MCF 10A (cell line): ENCODE data around the gene NKD1. TPM values are rescaled to one million over a fixed set of nuclear protein-coding genes. Genes with fewer than 3 reads are reported as not detected.

Experiments
- BruUV-seq: library from RNA; stranded (reverse); fragments of 400-500 nt; replicated peaks from 2 replicates; lab custom pipeline; 2021; lab: Mats Ljungman, UMichigan
- CTCF ChIA-PET: fragments of 300-600 bp; sonication (Branson Sonifier 250); formaldehyde crosslinking; extraction: SDS; loops from one replicate; lab custom pipeline; 2021; ENCODE audit warnings: antibody characterized with exemption, inconsistent platforms; lab: Yijun Ruan, JAX
- POLR2A ChIA-PET: fragments of 300-600, 350-650 bp; sonication (Branson Sonifier 250); formaldehyde crosslinking; extraction: SDS; loops from one replicate; lab custom pipeline; 2020; ENCODE audit warnings: antibody characterized with exemption, inconsistent platforms; lab: Yijun Ruan, JAX
- DNase-seq: peaks from one replicate; pipeline ENCODE4 v3.0.0-alpha.2; 2018; ENCODE audit not compliant: unreplicated experiment
- H3K27ac Mint-ChIP-seq: one replicate; pipeline ENCODE4 v1.8.0; 2022; ENCODE audit warnings: mild to moderate bottlenecking, low read depth, mixed read lengths; ENCODE audit not compliant: unreplicated experiment
- H3K27me3 Mint-ChIP-seq: one replicate; pipeline ENCODE4 v1.8.0; 2022; ENCODE audit warnings: mixed read lengths; ENCODE audit not compliant: insufficient read depth, unreplicated experiment
- H3K36me3 Mint-ChIP-seq: one replicate; pipeline ENCODE4 v1.8.0; 2022; ENCODE audit warnings: mild to moderate bottlenecking, moderate library complexity, mixed read lengths; ENCODE audit not compliant: insufficient read depth, unreplicated experiment
- H3K4me1 Mint-ChIP-seq: one replicate; pipeline ENCODE4 v1.8.0; 2022; ENCODE audit warnings: mixed read lengths; ENCODE audit not compliant: insufficient read depth, unreplicated experiment
- H3K4me3 Mint-ChIP-seq: one replicate; pipeline ENCODE4 v1.8.0; 2022; ENCODE audit warnings: mild to moderate bottlenecking, moderate library complexity, mixed read lengths; ENCODE audit not compliant: unreplicated experiment
- H3K9me3 Mint-ChIP-seq: one replicate; pipeline ENCODE4 v1.8.0; 2022; ENCODE audit warnings: mixed read lengths; ENCODE audit not compliant: unreplicated experiment
- intact Hi-C: fragments of 100-400 bp; cut with micrococcal nuclease; formaldehyde crosslinking; loops from 2 replicates; pipeline ENCODE4 v1.14.1; 2022
- total RNA-seq: library from RNA; stranded (reverse); gene quantifications from 2 replicates; pipeline ENCODE4 v1.2.3, GENCODE V29; 2022
- TF ChIP-seq, protein P1 (sequence below): fragments of 200-600 bp; IDR thresholded peaks from one replicate; pipeline ENCODE4 v1.8.0; 2022; ENCODE audit warnings: antibody characterized with exemption, mild to moderate bottlenecking; ENCODE audit not compliant: unreplicated experiment

NKD1 gene
- total RNA-seq, 1 experiment from 2014 or later = 0.07 TPM

DNA sequence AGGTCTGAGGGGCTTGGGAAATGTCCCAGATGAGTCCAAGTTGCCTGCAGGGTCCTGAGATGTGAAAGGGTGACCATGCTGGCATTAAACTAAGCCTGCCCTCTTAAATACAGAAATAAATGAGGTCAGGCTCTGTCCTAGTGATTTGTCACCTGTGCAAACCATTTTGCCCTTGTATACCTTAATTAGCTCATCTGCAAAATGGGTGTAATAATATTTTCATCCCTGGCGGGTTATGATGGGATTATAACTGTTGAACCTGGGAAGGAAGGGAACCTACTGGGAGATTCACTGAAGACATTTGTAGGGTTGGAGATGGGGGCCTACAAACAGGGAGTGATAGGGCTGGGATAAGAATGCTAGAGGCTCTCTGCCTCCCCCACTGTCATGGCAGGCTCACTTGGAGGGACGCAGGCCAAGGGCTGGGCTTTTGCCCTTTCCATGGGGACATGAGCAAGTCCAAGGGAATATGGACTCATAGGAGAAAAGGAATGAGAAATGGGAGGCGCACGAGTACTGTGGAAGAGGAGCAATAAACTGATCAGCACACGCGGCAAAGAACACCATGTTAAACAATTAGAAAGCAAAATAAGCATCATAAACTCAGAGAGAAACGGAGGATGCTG is 4.4 kb downstream of the NKD1 start:
- CTCF ChIA-PET = interaction anchor here (1.0 kb wide), 1 partner anchor 21 kb away, joined by 4 read pairs; no protein-coding TSS in a partner anchor
- TF ChIP-seq, protein P1, sequence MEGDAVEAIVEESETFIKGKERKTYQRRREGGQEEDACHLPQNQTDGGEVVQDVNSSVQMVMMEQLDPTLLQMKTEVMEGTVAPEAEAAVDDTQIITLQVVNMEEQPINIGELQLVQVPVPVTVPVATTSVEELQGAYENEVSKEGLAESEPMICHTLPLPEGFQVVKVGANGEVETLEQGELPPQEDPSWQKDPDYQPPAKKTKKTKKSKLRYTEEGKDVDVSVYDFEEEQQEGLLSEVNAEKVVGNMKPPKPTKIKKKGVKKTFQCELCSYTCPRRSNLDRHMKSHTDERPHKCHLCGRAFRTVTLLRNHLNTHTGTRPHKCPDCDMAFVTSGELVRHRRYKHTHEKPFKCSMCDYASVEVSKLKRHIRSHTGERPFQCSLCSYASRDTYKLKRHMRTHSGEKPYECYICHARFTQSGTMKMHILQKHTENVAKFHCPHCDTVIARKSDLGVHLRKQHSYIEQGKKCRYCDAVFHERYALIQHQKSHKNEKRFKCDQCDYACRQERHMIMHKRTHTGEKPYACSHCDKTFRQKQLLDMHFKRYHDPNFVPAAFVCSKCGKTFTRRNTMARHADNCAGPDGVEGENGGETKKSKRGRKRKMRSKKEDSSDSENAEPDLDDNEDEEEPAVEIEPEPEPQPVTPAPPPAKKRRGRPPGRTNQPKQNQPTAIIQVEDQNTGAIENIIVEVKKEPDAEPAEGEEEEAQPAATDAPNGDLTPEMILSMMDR = no peak

GRCh38 chr16:50553182-50553710 is 5.0 kb downstream of the NKD1 start:
- TF ChIP-seq, protein P1 = no peak
- Mint-ChIP-seq H3K27ac (no peak overlapping the region), H3K4me3 (no peak overlapping the region), H3K4me1 (no peaks in the 10 kb centered on the region), H3K9me3 (no peaks in the 10 kb centered on the region), H3K36me3 (no peaks in the 10 kb centered on the region), H3K27me3 (no peaks in the 10 kb centered on the region)
- ChIA-PET POLR2A (no interaction called here), CTCF (interaction anchor here (0.7 to 1.0 kb wide), 2 partner anchors 22 to 971 kb away, joined by 3 to 4 read pairs; no protein-coding TSS in a partner anchor)
- BruUV-seq = no TSS peak
- intact Hi-C loops = no loop called here
- DNase-seq = no peak

More for the DNA sequence above, 4.4 kb downstream of the NKD1 start:
- H3K4me1 Mint-ChIP-seq = no peaks in the 10 kb centered on the region
- DNase-seq = no peak
- POLR2A ChIA-PET = no interaction called here
- no peaks in the 10 kb centered on the region for H3K36me3 Mint-ChIP-seq
- no peaks in the 10 kb centered on the region for H3K9me3 Mint-ChIP-seq
- no TSS peak for BruUV-seq
- no peak overlapping the region for H3K27ac Mint-ChIP-seq
- intact Hi-C loops = no loop called here
- H3K27me3 Mint-ChIP-seq = no peaks in the 10 kb centered on the region
- H3K4me3 Mint-ChIP-seq = no peak overlapping the region

DNA sequence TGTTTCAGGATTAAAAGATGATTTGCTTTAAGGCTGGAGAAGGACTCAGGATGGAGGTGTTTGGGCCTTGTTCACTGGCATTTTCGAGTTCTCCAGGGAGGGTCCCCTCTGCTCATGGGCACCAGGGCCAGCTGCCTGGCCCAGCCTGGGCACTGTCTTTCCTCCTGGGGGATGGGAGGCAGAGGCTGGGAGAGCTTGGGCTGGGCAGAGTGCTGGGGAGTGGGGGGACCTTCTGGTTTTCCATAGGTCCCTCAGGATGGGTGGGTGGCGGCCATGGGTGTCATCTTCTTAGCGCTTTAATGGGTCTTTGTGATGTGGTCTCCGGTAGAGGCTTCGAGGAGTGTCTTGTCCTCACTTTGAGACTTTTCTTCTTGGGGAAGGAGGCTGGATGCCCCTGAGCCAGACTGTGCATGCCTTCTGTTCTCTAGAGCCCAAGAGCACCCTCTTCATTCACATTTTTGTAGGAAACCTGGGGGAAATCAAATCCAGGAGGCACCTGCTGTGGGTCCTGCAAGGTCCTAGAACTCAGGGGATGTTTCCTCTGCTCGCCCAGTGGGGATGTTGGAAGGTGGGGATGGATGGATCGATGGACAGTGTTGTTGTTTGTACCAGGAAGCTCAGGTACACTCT is 5.7 kb downstream of the NKD1 start:
- intact Hi-C loops = no loop called here
- no TSS peak for BruUV-seq
- ChIA-PET POLR2A (no interaction called here), CTCF (interaction anchor here (0.7 to 1.0 kb wide), 2 partner anchors 22 to 970 kb away, joined by 3 to 4 read pairs; no protein-coding TSS in a partner anchor)
- Mint-ChIP-seq H3K36me3 (peaks cover 2% of the 10 kb centered on the region), H3K9me3 (no peaks in the 10 kb centered on the region), H3K27me3 (no peaks in the 10 kb centered on the region), H3K27ac (no peak overlapping the region), H3K4me1 (no peaks in the 10 kb centered on the region), H3K4me3 (no peak overlapping the region)
- TF ChIP-seq, protein P1 = no peak
- no peak for DNase-seq

DNA sequence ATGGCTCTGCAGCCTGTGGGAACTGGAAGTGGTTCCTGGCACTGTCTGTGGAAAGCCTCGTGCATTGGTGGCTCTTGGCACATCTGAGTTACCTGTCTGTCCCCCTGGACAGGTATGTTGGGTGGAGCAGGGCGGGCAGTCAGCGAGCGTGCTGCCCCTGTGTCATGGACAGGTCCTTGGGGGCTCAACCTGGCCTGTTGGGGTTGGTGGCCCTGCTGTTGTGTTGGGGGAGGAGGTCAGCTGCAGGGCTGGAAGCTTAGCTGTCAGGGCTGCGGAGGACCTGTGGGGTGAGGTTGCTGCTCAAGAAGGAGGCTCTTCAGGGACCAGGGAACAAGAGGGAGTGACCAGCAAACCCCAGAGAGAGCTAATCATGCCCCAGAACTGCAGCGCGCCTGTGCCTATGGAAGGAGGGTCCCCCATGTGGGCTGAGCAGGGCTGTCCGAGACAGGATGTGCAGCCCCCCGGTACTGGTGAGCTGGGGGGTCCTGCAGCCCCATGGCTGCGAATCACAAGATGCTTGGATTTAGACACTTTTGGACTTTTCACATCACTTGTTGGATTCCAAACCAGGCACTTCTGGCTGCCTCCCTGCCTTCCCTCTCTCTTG is 7.2 kb downstream of the NKD1 start:
- no peak overlapping the region for H3K4me3 Mint-ChIP-seq
- POLR2A ChIA-PET = no interaction called here
- no peak overlapping the region for H3K27ac Mint-ChIP-seq
- no peaks in the 10 kb centered on the region for H3K9me3 Mint-ChIP-seq
- no peak for DNase-seq
- peaks cover 6% of the 10 kb centered on the region for H3K36me3 Mint-ChIP-seq
- H3K4me1 Mint-ChIP-seq = no peaks in the 10 kb centered on the region
- TF ChIP-seq, protein P1 = no peak
- H3K27me3 Mint-ChIP-seq = no peaks in the 10 kb centered on the region
- intact Hi-C loops = no loop called here
- no TSS peak for BruUV-seq
- CTCF ChIA-PET = no interaction called here
